LNCaP clone FGC (cell line): Measurements from ENCODE around the gene UBE2R2.

ENCODE experiments used
- DNase-seq: peaks from one replicate; pipeline ENCODE4 v3.0.0-alpha.2; 2011; ENCODE audit warnings: low read depth
- H3K4me3 ChIP-seq: 2 replicates; pipeline ENCODE4 v1.5.1; 2011; ENCODE audit warnings: mild to moderate bottlenecking, low read depth, low read length, control low read depth
- TF ChIP-seq, protein P1 (sequence below): IDR thresholded peaks from 2 replicates; pipeline ENCODE4 v1.5.1; 2012; ENCODE audit warnings: mild to moderate bottlenecking; ENCODE audit not compliant: control insufficient read depth, insufficient read depth; ENCODE audit errors: extremely low read depth

The UBE2R2 gene

DNA sequence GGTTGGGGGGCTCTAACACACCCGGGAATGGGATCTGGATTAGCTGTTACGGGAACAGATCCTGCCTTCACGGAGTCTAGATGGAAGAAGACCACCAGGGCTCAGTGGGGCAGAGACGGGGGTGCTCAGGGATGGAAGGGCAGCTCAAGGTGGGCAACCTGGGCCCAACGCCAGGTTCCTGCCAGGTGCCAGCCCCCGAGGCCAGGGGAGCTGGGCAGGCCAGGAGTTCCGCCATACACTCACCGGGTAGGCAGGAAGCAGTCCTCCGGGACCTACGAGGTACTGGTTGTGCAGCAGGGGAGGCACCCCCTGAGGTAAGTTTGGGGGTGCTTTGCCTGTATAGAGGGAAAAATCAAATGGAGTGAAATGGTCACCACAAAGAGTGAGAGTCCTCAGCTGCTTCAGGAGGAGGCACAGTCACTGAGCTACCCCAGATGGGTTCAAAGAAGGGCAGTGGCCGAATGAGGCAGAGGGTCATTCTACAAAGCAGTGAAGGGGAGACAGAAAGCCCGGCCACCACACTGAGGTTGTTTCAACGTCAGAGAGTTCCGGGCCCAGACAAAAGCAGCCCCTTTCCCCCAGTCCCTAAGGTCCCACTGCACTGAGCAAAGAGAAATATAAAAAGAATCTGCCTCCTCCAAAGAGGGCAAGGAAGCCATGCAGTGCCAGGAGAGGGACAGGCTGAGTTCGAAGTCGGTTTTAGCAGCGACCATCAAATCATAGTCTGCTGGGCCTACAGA is 110.0 kb downstream of the UBE2R2 start:
- TF ChIP-seq, protein P1, sequence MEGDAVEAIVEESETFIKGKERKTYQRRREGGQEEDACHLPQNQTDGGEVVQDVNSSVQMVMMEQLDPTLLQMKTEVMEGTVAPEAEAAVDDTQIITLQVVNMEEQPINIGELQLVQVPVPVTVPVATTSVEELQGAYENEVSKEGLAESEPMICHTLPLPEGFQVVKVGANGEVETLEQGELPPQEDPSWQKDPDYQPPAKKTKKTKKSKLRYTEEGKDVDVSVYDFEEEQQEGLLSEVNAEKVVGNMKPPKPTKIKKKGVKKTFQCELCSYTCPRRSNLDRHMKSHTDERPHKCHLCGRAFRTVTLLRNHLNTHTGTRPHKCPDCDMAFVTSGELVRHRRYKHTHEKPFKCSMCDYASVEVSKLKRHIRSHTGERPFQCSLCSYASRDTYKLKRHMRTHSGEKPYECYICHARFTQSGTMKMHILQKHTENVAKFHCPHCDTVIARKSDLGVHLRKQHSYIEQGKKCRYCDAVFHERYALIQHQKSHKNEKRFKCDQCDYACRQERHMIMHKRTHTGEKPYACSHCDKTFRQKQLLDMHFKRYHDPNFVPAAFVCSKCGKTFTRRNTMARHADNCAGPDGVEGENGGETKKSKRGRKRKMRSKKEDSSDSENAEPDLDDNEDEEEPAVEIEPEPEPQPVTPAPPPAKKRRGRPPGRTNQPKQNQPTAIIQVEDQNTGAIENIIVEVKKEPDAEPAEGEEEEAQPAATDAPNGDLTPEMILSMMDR = no peak
- no peak overlapping the region for H3K4me3 ChIP-seq
- DNase-seq = no peak

DNA sequence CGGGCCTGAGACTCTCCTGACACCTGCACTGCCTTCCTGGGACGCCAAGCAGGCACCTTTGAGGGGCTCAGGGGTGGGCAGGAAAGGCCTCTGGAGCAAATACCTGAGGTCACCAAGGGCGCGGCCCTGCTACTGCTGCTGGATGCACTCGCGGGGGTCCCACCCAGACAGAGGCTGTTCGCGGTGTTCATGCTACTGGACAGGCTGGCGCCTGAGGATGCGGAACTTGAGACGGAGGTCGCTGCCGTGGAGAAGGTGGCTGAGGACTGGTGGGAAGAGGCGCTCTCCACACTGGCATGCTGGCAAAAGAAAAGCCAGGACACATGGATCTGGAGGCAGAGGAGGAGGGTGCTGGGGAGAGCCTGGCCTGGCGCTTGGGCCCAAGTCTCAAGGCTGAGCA is 110.7 kb downstream of the UBE2R2 start:
- TF ChIP-seq, protein P1 = no peak
- no peak overlapping the region for H3K4me3 ChIP-seq
- DNase-seq = no peak

GRCh38 chr9:33931326-33931725 is 114.4 kb downstream of the UBE2R2 start:
- no peak for DNase-seq
- no peak overlapping the region for H3K4me3 ChIP-seq
- TF ChIP-seq, protein P1 = no peak

- TF ChIP-seq, protein P1 = no peak
- H3K4me3 ChIP-seq = no peak overlapping the region
- DNase-seq = no peak
Observed at GRCh38 chr9:33932078-33932807, 115.3 kb downstream of the UBE2R2 start.

DNA sequence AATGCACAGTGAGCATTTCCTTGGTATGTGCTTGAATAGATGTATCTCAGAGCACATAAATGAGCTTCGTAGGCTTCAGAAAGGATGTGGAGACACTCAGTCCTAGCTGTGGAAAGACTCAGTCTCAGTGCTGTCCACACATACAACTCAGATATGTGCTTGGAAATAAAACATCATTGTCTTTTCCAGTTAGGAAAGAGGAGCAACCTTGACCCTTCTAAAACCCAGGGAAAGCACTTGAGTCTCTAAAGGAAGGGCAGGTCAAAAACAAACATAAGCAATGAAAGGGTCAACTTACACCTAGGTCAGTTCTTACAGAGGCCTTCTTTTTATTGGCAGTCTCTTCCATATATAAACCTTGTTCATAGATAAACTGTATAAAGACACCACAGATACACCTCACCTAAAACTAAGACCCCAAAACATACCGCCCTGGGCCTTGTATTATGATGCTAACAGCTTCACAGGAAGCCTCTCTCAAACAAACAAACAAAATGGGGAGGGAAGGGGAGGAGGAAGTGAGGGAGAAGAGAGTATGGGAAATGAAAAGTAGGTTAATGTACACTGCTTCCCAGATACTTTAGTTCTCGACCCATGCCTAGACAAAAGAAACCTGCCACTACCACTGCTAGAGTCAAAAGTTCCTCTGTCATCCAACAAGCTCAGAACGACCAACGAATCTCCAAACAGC is 117.4 kb downstream of the UBE2R2 start:
- TF ChIP-seq, protein P1 = no peak

GRCh38 chr9:33939924-33940874 is 123.2 kb downstream of the UBE2R2 start:
- TF ChIP-seq, protein P1 = no peak
- no peak overlapping the region for H3K4me3 ChIP-seq
- no peak for DNase-seq

More for the DNA sequence above, 117.4 kb downstream of the UBE2R2 start:
- no peak for DNase-seq
- H3K4me3 ChIP-seq = no peak overlapping the region
